Karpas-422 (cell line): ENCODE measurements around the gene TXN2. TPM values are rescaled to one million over a fixed set of nuclear protein-coding genes. Genes with fewer than 3 reads are reported as not detected.

ENCODE experiments used
- DNase-seq: peaks from one replicate; pipeline ENCODE4 v3.0.0-alpha.2; 2015
- H2AFZ ChIP-seq: fragments of 200-600 bp; sonication (generic); 2 replicates; pipeline ENCODE4 v1.6.1; 2014; ENCODE audit warnings: antibody characterized with exemption, low read length, mixed read lengths
- H3K27ac ChIP-seq: fragments of 200-600 bp; sonication (generic); 2 replicates; pipeline ENCODE4 v1.5.1; 2014; ENCODE audit warnings: mild to moderate bottlenecking, low read length, moderate library complexity
- H3K27me3 ChIP-seq: fragments of 200-600 bp; sonication (generic); 2 replicates; pipeline ENCODE4 v1.6.1; 2014; ENCODE audit warnings: low read length, mixed read lengths
- H3K36me3 ChIP-seq: fragments of 200-600 bp; sonication (generic); 2 replicates; pipeline ENCODE4 v1.6.1; 2014; ENCODE audit warnings: low read length, mixed read lengths; ENCODE audit not compliant: insufficient read depth
- H3K4me1 ChIP-seq: fragments of 200-600 bp; sonication (generic); 2 replicates; pipeline ENCODE4 v1.6.1; 2014; ENCODE audit warnings: mild to moderate bottlenecking, low read length, mixed read lengths
- H3K4me2 ChIP-seq: fragments of 200-600 bp; sonication (generic); 2 replicates; pipeline ENCODE4 v1.6.1; 2014; ENCODE audit warnings: low read length, low read depth, mild to moderate bottlenecking; ENCODE audit not compliant: poor library complexity, severe bottlenecking
- H3K4me3 ChIP-seq: fragments of 200-600 bp; sonication (generic); 2 replicates; pipeline ENCODE4 v1.5.1; 2014; ENCODE audit warnings: mild to moderate bottlenecking, antibody characterized with exemption, low read length, mixed read lengths
- H3K79me2 ChIP-seq: fragments of 200-600 bp; sonication (generic); 2 replicates; pipeline ENCODE4 v1.6.1; 2014; ENCODE audit warnings: mild to moderate bottlenecking, low read length, mixed read lengths
- H3K9ac ChIP-seq: fragments of 200-600 bp; sonication (generic); 2 replicates; pipeline ENCODE4 v1.6.0; 2014; ENCODE audit warnings: low read length
- H3K9me2 ChIP-seq: fragments of 200-600 bp; sonication (generic), shearing (Covaris generic); replicated peaks from 2 replicates; pipeline ENCODE4 v1.6.0; 2014; ENCODE audit warnings: mild to moderate bottlenecking, low read length, moderate library complexity; ENCODE audit not compliant: insufficient read depth
- H3K9me3 ChIP-seq: fragments of 300-700, 200-600 bp; sonication (generic); 2 replicates; pipeline ENCODE4 v1.6.1; 2014; ENCODE audit warnings: low read length, mixed read lengths
- H4K20me1 ChIP-seq: fragments of 200-600 bp; sonication (generic); 2 replicates; pipeline ENCODE4 v1.6.1; 2014; ENCODE audit warnings: mild to moderate bottlenecking, antibody characterized with exemption, low read length, low read depth; ENCODE audit not compliant: insufficient read depth
- small RNA-seq: library from RNA; depleted of rRNA; stranded (forward); fragments of <200 nt; gene quantifications from one replicate; pipeline ENCODE3, GENCODE V24; 2014
- total RNA-seq: library from RNA; depleted of rRNA; stranded (reverse); fragments of >200 nt; shearing (Covaris generic); gene quantifications from 2 replicates; pipeline ENCODE4 v1.2.3, GENCODE V29; 2014; ENCODE audit warnings: low replicate concordance; rRNA removed

Gene TXN2
- total RNA-seq, 1 experiment from 2014 or later = 26.7 TPM

- Histone ChIP-seq H3K4me1 (peaks cover 32% of the 10 kb centered on the region), H3K27me3 (no peaks in the 10 kb centered on the region), H4K20me1 (0 out of 2 replicates have a peak, but pooled peaks cover 6% of the 10 kb centered on the region), H3K9ac (no peak overlapping the region), H3K9me3 (no peaks in the 10 kb centered on the region), H3K9me2 (no peaks in the 10 kb centered on the region), H3K27ac (no peak overlapping the region), H3K4me3 (no peak overlapping the region), H3K4me2 (no peak overlapping the region), H3K36me3 (no peaks in the 10 kb centered on the region), H3K79me2 (no peaks in the 10 kb centered on the region), H2AFZ (no peak overlapping the region)
- peak; percentile 52 for DNase-seq
Measured at GRCh38 chr22:36423461-36424404, 57.7 kb downstream of the TXN2 start.

GRCh38 chr22:36422287-36423014 lies 59.0 kb downstream of the TXN2 start:
- DNase-seq = peak; percentile 78
- Histone ChIP-seq H3K9me3 (no peaks in the 10 kb centered on the region), H3K4me1 (peaks cover 32% of the 10 kb centered on the region), H3K9ac (peak overlapping the region; percentile 55), H3K27me3 (no peaks in the 10 kb centered on the region), H3K9me2 (no peaks in the 10 kb centered on the region), H3K36me3 (no peaks in the 10 kb centered on the region), H3K4me3 (peak overlapping the region; percentile 59), H3K27ac (peak overlapping the region; percentile 83), H3K79me2 (no peaks in the 10 kb centered on the region), H2AFZ (peak overlapping the region; percentile 79), H4K20me1 (0 out of 2 replicates have a peak, but pooled peaks cover 6% of the 10 kb centered on the region), H3K4me2 (peak overlapping the region; percentile 97)

GRCh38 chr22:36419912-36420882 lies 61.2 kb downstream of the TXN2 start:
- no peak overlapping the region for H2AFZ ChIP-seq
- no peaks in the 10 kb centered on the region for H3K27me3 ChIP-seq
- H3K4me2 ChIP-seq = no peak overlapping the region
- no peak overlapping the region for H3K4me3 ChIP-seq
- peaks cover 26% of the 10 kb centered on the region for H3K4me1 ChIP-seq
- H3K27ac ChIP-seq = no peak overlapping the region
- H3K79me2 ChIP-seq = no peaks in the 10 kb centered on the region
- DNase-seq = no peak
- no peaks in the 10 kb centered on the region for H3K9me3 ChIP-seq
- no peaks in the 10 kb centered on the region for H3K9me2 ChIP-seq
- H3K36me3 ChIP-seq = no peaks in the 10 kb centered on the region
- 0 out of 2 replicates have a peak, but pooled peaks cover 6% of the 10 kb centered on the region for H4K20me1 ChIP-seq
- no peak overlapping the region for H3K9ac ChIP-seq

GRCh38 chr22:36419177-36419911 lies 62.1 kb downstream of the TXN2 start:
- no peaks in the 10 kb centered on the region for H3K9me2 ChIP-seq
- H3K9me3 ChIP-seq = no peaks in the 10 kb centered on the region
- no peak overlapping the region for H3K27ac ChIP-seq
- no peak for DNase-seq
- H3K4me3 ChIP-seq = no peak overlapping the region
- no peak overlapping the region for H3K9ac ChIP-seq
- H3K27me3 ChIP-seq = no peaks in the 10 kb centered on the region
- no peaks in the 10 kb centered on the region for H3K36me3 ChIP-seq
- H3K4me1 ChIP-seq = peaks cover 28% of the 10 kb centered on the region
- no peak overlapping the region for H3K4me2 ChIP-seq
- H3K79me2 ChIP-seq = no peaks in the 10 kb centered on the region
- 0 out of 2 replicates have a peak overlapping the region, but pooled peaks have one; percentile 28 for H2AFZ ChIP-seq
- 0 out of 2 replicates have a peak, but pooled peaks cover 6% of the 10 kb centered on the region for H4K20me1 ChIP-seq

- Histone ChIP-seq H3K79me2 (no peaks in the 10 kb centered on the region), H3K4me1 (peaks cover 13% of the 10 kb centered on the region), H4K20me1 (no peaks in the 10 kb centered on the region), H3K4me3 (no peak overlapping the region), H3K36me3 (no peaks in the 10 kb centered on the region), H3K4me2 (no peak overlapping the region), H3K9me3 (no peaks in the 10 kb centered on the region), H3K9me2 (no peaks in the 10 kb centered on the region), H2AFZ (peak overlapping the region; percentile 16; the same call in 1 of the 2 replicates), H3K27ac (no peak overlapping the region), H3K27me3 (no peaks in the 10 kb centered on the region), H3K9ac (no peak overlapping the region)
- no peak for DNase-seq
Measured at GRCh38 chr22:36417281-36417686, 64.2 kb downstream of the TXN2 start.

Small RNA genes within 50 kb of the gene (small RNA-seq; reads per million reads assigned to genes)
- gene RF00019 = not detected

Other genes starting within 250 kb of the TXN2 start
- 11.3 and 15.9 TPM in 2 replicates for gene APOL2, start 242.1 kb downstream of the TXN2 start, total RNA-seq
- gene APOL1, start 228.5 kb downstream of the TXN2 start, total RNA-seq = 0.14 TPM in 1 of 2 replicates, not detected in the other
- gene MYH9, start 93.7 kb downstream of the TXN2 start, total RNA-seq = 57.5 and 95.1 TPM in 2 replicates
- gene FOXRED2, start 25.4 kb upstream of the TXN2 start, total RNA-seq = 4.8 and 9.9 TPM in 2 replicates
- gene EIF3D, start 47.5 kb upstream of the TXN2 start, total RNA-seq = 481 and 566 TPM in 2 replicates
- gene CACNG2, start 222.1 kb upstream of the TXN2 start, total RNA-seq = not detected in 2 replicates